ENCODE measurements around the gene PCF11.

DNA sequence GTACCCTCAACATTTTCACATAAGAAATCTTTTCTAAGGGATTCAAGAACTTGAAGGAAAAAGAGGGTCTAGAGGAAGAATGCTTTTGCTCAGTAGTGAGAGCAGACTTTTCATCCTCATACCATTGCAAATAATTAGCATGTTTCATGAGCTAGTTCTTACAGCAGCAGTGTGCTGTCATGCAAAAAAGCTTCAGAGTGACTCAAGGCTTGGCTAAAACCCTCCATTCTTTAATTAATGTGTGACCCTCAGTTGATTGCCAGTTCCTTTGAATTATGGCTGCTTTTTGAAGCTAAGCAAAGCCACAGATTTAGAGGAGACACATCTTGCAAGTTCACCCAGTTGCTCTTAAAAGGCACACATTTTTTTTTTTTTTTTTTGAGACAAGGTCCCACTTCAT, 36.6 kb upstream of the PCF11 start:
- TF ChIP-seq, protein P1, sequence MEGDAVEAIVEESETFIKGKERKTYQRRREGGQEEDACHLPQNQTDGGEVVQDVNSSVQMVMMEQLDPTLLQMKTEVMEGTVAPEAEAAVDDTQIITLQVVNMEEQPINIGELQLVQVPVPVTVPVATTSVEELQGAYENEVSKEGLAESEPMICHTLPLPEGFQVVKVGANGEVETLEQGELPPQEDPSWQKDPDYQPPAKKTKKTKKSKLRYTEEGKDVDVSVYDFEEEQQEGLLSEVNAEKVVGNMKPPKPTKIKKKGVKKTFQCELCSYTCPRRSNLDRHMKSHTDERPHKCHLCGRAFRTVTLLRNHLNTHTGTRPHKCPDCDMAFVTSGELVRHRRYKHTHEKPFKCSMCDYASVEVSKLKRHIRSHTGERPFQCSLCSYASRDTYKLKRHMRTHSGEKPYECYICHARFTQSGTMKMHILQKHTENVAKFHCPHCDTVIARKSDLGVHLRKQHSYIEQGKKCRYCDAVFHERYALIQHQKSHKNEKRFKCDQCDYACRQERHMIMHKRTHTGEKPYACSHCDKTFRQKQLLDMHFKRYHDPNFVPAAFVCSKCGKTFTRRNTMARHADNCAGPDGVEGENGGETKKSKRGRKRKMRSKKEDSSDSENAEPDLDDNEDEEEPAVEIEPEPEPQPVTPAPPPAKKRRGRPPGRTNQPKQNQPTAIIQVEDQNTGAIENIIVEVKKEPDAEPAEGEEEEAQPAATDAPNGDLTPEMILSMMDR (conservative IDR thresholded peaks at IDR 0.05; ENCODE audit: low read depth, low read length) = no peak
- no peak for TF ChIP-seq EZH2 (IDR thresholded peaks at IDR 0.05; ENCODE audit: borderline replicate concordance, low read depth, low read length, poor library complexity, severe bottlenecking)
